HG02571 (cell line): ENCODE results near the gene CCR9.

Experiments used
- ATAC-seq: cut with Tn5 transposase; IDR thresholded peaks from one replicate; pipeline ENCODE4 v1.9.1; 2021; ENCODE audit warnings: mild to moderate bottlenecking, moderate library complexity; ENCODE audit not compliant: unreplicated experiment

CCR9 gene

GRCh38 chr3:45906681-45907407, 20.5 kb downstream of the CCR9 start:
- no peak for ATAC-seq

DNA sequence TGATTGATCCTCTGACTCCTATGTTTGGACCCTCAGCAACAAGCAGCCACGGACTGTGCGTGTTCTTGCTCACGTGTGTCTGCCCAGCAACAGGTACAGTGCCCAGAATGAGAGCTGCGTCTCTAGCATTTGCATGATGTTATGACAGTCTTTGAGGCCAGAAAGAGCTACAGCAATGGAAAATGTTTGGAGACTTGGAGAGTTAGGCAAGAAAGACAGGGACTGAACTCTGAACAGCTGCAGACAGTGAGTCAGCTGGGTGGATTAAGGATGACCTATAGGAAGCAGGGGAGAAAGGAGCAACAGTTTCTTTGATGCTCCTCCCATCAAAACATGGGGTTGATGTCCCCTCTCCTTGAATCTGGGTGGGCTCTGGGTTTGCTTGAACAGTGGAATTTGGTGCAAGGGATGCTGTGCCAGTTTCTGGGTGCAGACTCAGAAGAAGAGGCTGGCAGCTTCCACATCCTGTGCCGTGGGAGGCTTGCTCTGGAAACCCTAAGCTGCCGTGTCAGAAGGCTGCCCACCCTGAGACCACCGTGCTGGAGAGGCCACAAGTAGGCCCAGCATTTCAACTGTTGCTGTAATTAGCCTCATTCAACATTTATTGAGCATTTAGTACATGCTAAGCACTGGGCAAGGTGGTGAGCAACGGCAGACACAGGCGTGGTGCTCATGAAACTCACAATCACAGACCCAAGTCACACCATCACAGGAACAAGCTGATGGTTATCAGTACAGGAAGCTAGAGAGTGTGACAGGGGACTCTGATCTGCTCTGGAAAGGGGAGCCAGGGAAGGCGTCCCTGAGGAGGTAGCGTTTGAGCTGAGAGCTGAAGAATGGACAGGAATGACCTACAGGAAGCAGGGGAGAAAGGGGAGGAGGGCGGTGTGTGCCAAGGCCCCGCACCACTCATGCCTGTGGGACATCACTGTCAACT, 21.7 kb downstream of the CCR9 start:
- ATAC-seq, result no peak

- ATAC-seq, result no peak
Measured at GRCh38 chr3:45908761-45909160, 22.4 kb downstream of the CCR9 start.

DNA sequence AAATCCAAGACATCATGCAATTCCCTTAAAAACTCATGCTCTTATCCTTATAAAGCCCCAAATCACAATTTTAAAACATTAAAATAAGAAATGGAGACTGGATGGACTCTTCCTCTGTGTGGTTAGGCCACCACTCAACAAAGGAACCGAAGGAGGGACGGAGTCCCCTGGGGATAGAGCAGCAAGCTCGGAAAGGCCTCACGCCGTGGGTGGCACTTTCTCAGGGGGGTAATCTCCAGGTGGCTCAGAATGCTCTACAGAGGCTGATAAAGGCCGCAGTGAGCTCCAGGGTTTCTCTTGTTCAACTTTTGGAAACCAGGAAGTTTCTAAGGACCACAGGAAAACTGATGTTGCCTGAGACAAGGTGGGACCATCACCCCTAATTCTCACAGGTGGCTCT, 23.2 kb downstream of the CCR9 start:
- ATAC-seq, result no peak

DNA sequence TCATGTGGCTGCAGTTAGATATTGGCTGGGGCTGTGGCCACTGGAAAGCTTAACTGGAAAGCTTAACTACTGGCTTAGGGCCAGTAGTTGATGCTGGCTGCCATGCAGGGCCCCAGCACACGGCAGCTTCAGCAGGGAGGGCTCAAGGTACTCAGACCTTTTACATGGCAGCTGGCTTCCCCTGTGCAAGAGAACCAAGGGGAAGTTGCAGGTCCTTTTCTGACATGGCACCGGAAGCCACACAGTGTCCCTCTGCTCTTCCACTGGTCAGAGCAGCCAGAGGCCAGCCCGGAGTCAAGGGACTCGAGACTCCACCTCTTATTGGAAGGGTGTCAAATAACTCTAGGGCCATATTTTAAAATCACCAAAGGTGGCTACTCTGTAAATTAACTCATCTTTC, 24.5 kb downstream of the CCR9 start:
- no peak for ATAC-seq

GRCh38 chr3:45911511-45912226, 25.3 kb downstream of the CCR9 start:
- no peak for ATAC-seq

DNA sequence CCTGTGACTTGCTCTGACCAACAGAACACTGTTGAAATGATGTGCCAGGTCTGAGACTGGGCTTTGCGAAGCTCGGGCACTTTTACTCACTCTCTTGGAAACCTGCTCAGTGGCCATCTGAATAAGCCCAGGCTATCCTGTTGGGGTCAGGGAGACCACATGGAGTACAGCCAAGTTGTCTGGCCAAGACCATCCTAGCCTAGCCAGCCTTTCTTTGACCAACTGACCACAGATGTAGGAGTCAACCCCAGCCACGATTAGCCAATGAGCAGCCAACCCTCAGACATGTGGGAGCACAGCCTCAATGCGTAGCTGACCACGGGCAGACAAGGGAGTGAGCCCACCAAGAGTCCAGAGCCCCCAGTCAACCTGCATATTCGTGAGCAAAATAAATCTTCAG, 26.1 kb downstream of the CCR9 start:
- ATAC-seq, result no peak

GRCh38 chr3:45914362-45915058, 28.2 kb downstream of the CCR9 start:
- no peak for ATAC-seq

GRCh38 chr3:45915059-45915439, 28.7 kb downstream of the CCR9 start:
- no peak for ATAC-seq

DNA sequence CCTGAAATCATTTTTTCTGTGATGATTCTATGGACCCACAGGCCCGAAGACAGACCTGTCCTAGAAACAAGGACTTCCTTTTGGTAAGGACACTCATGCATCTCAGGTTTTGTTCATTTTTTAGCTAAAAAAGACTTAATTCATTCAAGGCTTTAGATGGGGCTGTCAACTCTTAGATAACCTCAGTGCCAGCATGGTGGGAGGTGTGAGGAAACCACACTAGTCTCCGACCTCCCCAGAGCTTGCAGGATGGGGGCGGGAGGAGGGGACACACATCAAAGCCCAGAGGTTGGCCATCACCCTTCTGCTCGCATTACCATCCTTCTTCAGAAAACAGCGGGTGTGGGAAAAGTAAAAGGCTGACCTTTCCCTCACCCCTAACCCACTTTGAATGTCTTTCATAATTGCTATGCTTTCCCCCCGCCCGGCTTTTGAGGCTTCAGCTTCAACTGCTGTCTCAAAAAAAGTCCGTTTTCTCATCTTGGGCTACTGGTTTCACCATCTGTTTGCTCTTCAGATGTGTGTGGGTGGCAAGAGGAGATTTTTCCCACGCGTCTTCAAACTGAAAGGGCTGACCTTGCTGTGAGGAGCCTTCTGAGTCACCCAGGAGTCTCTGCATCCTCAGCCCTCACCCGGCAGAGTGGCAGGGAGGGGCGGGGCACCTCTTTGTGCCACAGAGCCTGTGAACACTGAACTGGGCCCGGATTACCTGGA, 29.3 kb downstream of the CCR9 start:
- ATAC-seq, result peak; percentile 92

DNA sequence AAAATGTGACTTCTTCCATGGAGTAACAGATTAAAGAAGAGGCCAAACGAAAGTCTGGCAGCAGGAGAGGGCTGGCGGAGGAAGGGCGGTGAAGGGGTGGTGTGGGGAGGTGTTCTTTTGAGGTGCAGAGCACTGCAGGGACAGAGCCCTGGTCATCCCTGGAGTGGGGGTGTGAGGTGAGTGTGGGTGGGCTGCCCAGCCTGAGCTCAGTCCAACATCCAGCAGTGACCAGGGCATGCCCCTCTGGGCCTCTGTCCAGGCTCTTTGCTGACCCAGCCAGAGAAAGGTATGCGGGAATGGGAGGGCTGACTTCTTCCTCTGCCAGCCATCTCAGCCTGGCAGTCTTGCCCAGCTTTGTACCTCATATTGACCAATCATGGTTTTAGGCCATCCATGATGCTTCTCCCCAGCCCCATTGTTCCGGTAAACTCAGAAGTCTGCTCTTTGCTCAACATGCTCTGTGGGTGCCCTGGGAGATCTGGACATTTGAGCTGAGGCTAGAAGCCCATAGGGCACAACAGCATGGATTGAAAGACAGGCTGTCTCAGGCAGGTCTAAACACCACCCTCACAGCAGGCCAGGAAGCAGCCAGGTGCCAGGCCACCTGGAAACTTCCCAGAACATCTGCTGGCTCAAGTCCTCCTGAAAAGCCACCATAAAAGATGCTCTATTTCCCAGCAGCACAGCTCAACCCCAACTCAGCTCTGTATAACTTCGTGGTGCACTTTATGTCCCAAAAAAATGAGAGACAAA, 31.0 kb downstream of the CCR9 start:
- no peak for ATAC-seq

GRCh38 chr3:45921158-45922038, 35.1 kb downstream of the CCR9 start:
- no peak for ATAC-seq

- ATAC-seq, result no peak
Measured at GRCh38 chr3:45922039-45922326, 35.6 kb downstream of the CCR9 start.

DNA sequence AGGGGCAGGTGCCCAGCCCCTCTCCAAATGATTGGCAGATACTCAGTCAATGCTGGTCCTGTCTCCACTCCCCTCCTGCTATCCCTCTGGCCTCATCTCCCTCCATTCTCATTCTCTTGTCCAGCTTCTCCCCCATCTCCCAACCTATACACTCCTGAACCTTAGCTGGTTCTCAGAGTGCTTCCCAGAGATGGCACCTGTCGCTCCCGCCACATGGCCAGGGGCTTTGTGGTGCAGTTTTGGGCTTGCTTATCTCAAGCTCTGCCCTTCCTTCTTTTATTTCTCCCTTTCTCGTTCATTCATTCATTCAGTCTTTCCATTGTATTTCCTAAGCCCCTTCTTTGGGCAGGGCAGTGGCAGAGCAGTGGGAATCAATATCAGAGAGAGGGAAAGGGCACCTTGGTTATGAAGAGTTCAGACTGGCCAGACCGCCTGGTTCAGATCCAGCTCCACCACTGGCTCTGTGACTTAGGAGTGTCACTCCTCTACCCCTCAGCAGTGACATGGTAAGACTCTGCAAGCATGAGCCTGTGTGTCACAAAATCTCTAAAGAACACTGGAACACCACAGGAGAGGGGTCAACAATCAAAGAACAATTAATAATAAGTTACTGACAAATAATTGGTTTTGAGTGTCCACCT, 36.7 kb downstream of the CCR9 start:
- no peak for ATAC-seq

GRCh38 chr3:45923755-45924154, 37.4 kb downstream of the CCR9 start:
- no peak for ATAC-seq

DNA sequence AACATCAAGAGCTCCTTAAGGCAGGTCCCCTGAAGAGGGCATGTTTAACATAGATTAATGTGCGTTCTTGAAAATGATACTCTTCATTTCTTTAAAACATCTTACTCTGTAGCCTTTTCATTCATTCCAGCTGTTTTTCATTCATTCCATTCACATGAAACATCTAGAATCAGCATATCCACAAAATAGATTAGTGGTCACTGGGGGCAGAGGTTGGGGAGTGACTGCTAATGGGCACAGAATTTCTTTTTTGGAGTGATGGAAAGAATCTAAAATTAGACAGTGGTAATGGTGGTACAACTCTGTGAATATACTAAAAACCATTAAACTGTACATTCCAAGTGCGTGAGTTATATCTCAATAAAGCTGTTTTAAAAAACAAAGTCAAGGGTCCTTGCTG, 41.5 kb downstream of the CCR9 start:
- no peak for ATAC-seq

DNA sequence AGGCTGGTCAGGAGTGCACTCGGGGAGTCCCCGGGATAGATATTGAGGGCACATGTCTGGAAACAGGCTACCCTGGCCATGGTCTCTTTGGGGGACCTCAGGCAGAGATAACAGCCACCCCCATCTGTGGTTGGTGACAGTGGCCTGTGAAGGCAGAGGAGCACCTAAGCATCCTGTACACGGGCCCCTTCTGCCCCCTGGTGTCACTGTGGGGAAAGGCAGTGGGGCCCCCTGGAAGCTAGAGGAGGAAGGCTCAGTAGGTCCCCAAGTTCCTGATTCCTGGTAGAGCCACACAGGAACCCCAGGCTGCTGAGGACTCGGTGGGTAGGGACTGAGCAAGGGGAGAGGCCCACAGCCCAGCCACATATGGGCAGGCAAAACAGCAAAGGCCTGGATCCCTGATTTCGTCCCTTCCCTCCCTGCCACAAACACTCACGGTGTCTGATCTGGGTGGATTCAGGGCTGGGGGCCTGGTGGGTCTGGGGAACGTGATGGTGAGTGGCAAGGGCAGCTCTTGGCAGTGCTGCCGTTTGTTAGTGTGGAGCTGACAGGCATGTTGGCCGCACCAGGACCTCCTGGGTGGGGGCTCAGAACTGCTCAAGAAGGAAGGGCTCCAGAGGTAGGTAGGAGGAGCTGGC, 42.8 kb downstream of the CCR9 start:
- ATAC-seq, result no peak

- no peak for ATAC-seq
Measured at GRCh38 chr3:45931496-45931895, 45.2 kb downstream of the CCR9 start.
